ENCODE measurements around the gene LCA5. TPM values are rescaled to one million over a fixed set of nuclear protein-coding genes. Genes with fewer than 3 reads are reported as not detected.
"Not testable (repeated sequence)": the region's sequence is repeated elsewhere in the genome, so short reads cannot be mapped to it uniquely, and the experiment has no call there.

Gene LCA5
- total RNA-seq, 1 donor from 2014 or later: 8.8 TPM

- DNase-seq (ENCODE audit: extremely low spot score, unreplicated experiment): no peak
- H3K36me3 Mint-ChIP-seq: peaks cover 6% of the 10 kb centered on the region
- no peaks in the 10 kb centered on the region for H3K27me3 Mint-ChIP-seq
- no peak overlapping the region for H3K4me3 Mint-ChIP-seq
- H3K4me1 Mint-ChIP-seq (ENCODE audit: unreplicated experiment): peaks cover under 1% of the 10 kb centered on the region
- H3K9me3 Mint-ChIP-seq: peaks cover 15% of the 10 kb centered on the region
- TF ChIP-seq, protein P1, sequence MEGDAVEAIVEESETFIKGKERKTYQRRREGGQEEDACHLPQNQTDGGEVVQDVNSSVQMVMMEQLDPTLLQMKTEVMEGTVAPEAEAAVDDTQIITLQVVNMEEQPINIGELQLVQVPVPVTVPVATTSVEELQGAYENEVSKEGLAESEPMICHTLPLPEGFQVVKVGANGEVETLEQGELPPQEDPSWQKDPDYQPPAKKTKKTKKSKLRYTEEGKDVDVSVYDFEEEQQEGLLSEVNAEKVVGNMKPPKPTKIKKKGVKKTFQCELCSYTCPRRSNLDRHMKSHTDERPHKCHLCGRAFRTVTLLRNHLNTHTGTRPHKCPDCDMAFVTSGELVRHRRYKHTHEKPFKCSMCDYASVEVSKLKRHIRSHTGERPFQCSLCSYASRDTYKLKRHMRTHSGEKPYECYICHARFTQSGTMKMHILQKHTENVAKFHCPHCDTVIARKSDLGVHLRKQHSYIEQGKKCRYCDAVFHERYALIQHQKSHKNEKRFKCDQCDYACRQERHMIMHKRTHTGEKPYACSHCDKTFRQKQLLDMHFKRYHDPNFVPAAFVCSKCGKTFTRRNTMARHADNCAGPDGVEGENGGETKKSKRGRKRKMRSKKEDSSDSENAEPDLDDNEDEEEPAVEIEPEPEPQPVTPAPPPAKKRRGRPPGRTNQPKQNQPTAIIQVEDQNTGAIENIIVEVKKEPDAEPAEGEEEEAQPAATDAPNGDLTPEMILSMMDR (conservative IDR thresholded peaks at IDR 0.05): no peak
- no peak overlapping the region for H3K27ac Mint-ChIP-seq
Observed at GRCh38 chr6:79446006-79446405, 91.2 kb downstream of the LCA5 start.

GRCh38 chr6:79443876-79444275 lies 93.4 kb downstream of the LCA5 start:
- peaks cover 18% of the 10 kb centered on the region for H3K9me3 Mint-ChIP-seq
- H3K4me3 Mint-ChIP-seq; H3K27me3 Mint-ChIP-seq; H3K4me1 Mint-ChIP-seq (ENCODE audit: unreplicated experiment); H3K36me3 Mint-ChIP-seq; H3K27ac Mint-ChIP-seq; DNase-seq (ENCODE audit: extremely low spot score, unreplicated experiment): not testable (repeated sequence)

DNA sequence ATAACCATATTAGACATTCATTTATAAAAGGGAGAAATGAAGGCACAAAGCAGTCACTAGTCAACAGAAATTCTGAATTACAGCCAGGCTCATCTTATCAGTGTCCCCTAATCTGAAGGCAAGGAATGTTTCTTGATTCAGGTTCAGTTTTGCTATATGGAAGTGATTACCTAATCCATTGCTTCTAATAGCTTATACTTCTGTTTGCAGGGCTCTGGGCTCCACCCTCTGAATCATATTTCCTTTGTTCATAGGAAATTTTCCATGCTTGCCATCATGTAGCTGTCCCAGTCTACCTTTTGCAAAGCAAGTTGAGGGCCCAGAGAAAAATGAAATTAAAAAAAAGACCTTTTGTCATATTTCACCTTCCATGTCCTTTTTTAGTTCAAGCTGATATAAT lies 96.0 kb downstream of the LCA5 start:
- no peak for DNase-seq (ENCODE audit: extremely low spot score, unreplicated experiment)
- H3K27ac Mint-ChIP-seq: no peak overlapping the region
- peaks cover 5% of the 10 kb centered on the region for H3K4me1 Mint-ChIP-seq (ENCODE audit: unreplicated experiment)
- no peaks in the 10 kb centered on the region for H3K27me3 Mint-ChIP-seq
- TF ChIP-seq, protein P1 (conservative IDR thresholded peaks at IDR 0.05): no peak
- H3K9me3 Mint-ChIP-seq: peaks cover 18% of the 10 kb centered on the region
- no peak overlapping the region for H3K4me3 Mint-ChIP-seq
- peaks cover 6% of the 10 kb centered on the region for H3K36me3 Mint-ChIP-seq

DNA sequence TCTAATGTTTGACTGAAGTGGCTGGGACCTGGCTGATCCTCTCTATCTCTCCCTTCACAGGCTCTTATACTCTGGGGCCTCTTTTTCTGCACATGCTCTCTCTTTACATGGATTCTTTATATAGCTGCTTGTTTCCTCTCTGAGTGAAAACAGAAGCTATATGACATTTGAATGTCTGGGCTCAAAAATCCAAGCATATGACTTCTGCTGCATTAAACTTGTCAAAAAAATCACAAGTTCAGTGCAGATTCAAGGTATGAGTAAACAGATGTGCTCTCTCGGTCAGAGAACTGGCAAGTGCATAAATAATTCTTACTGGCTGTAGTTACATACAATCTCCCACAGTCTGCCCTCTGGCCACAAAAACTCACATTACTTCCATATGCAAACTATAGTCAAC lies 96.6 kb downstream of the LCA5 start:
- no peaks in the 10 kb centered on the region for H3K27me3 Mint-ChIP-seq
- peaks cover 18% of the 10 kb centered on the region for H3K9me3 Mint-ChIP-seq
- no peak overlapping the region for H3K27ac Mint-ChIP-seq
- H3K4me1 Mint-ChIP-seq (ENCODE audit: unreplicated experiment): peaks cover 5% of the 10 kb centered on the region
- H3K4me3 Mint-ChIP-seq: no peak overlapping the region
- H3K36me3 Mint-ChIP-seq: peaks cover 6% of the 10 kb centered on the region
- TF ChIP-seq, protein P1 (conservative IDR thresholded peaks at IDR 0.05): no peak
- DNase-seq (ENCODE audit: extremely low spot score, unreplicated experiment): no peak

DNA sequence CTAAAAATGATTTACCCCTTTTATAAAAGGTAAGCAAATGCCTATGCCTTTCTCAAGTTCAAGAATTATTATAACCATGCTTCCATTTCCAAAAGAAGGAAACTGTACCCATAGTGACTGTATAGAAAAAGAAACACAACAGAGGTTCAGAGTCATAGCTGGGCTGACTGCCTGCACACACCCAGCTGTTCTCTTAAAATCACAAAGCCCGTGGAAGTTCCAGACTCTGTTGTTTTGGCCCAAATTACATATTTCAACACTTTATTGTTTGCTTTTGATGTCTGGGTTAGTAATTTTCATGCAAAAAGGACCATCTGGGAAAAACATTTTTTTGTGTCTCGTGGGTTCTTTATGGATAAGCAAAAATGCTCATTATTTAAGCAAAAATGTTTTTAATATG lies 99.2 kb downstream of the LCA5 start:
- no peak for DNase-seq (ENCODE audit: extremely low spot score, unreplicated experiment)
- Mint-ChIP-seq H3K27me3 (no peaks in the 10 kb centered on the region), H3K9me3 (peaks cover 10% of the 10 kb centered on the region), H3K27ac (no peak overlapping the region), H3K4me1 (ENCODE audit: unreplicated experiment) (peaks cover 6% of the 10 kb centered on the region), H3K4me3 (no peak overlapping the region), H3K36me3 (peaks cover 6% of the 10 kb centered on the region)
- TF ChIP-seq, protein P1 (conservative IDR thresholded peaks at IDR 0.05): no peak

DNA sequence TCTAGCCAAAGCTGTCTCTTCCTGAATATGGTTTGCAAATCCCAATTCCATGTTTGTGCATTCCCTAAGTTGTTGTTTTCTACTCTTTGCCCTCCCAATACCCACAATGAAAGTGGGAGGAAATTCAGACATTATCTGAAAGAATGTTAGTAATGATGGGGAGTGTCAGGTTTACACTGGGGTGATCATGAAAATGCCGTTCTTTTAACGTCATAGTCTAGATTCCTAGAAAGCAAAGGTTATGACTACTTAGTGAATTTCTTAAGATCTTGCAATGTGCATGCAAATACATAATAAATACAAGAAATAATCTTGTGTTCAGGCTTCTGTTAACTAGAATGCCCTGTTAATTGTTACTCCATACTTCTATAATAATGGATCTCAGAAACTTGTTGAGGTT lies 101.0 kb downstream of the LCA5 start:
- Mint-ChIP-seq H3K4me3 (no peak overlapping the region), H3K27ac (no peak overlapping the region), H3K9me3 (peaks cover 3% of the 10 kb centered on the region), H3K4me1 (ENCODE audit: unreplicated experiment) (peaks cover 18% of the 10 kb centered on the region), H3K27me3 (no peaks in the 10 kb centered on the region), H3K36me3 (no peaks in the 10 kb centered on the region)
- TF ChIP-seq, protein P1 (conservative IDR thresholded peaks at IDR 0.05): no peak
- DNase-seq (ENCODE audit: extremely low spot score, unreplicated experiment): no peak
